Gastrocnemius medialis (tissue), 4 donors: ENCODE results near the gene ALDH1B1. TPM values are rescaled to one million over a fixed set of nuclear protein-coding genes. Genes with fewer than 3 reads are reported as not detected.

Experiments used
- ATAC-seq, 2 donors: fragments of 150-250 bp; one replicate each; pipeline ENCODE4 v1.9.1; 2016
- DNase-seq, 2 donors: peaks; one replicate each; pipeline ENCODE4 v3.0.0-alpha.2; 2019
- H3K27ac ChIP-seq, 4 donors: fragments of 200-600 bp; sonication (generic); 1 replicate in 1 of 4; 2 replicates in 3 of 4; pipeline ENCODE4 v1.5.1; 2016 to 2018; ENCODE audit warnings: mild to moderate bottlenecking in 2 of 4, moderate library complexity in 1 of 4
- H3K27me3 ChIP-seq, 3 donors: fragments of 200-600 bp; sonication (generic) in 2 of 3; 1 replicate in 1 of 3; 2 replicates in 2 of 3; pipeline versions ENCODE4 v1.5.1 to v1.6.0; 2016 to 2019; ENCODE audit warnings: mild to moderate bottlenecking in 1 of 3, moderate library complexity in 1 of 3
- H3K36me3 ChIP-seq, 2 donors: fragments of 200-600 bp; sonication (generic) in 1 of 2; one replicate each; pipeline ENCODE4 v1.5.1; 2017 to 2018
- H3K4me1 ChIP-seq, 2 donors: fragments of 200-600 bp; sonication (generic) in 1 of 2; one replicate each; pipeline ENCODE4 v1.5.1; 2016 to 2017; ENCODE audit warnings: mild to moderate bottlenecking in 2 of 2
- H3K4me3 ChIP-seq, 4 donors: fragments of 200-600 bp; sonication (generic) in 3 of 4; 1 replicate in 1 of 4; 2 replicates in 3 of 4; pipeline ENCODE4 v1.5.1; 2016 to 2019; ENCODE audit warnings: mild to moderate bottlenecking in 2 of 4
- H3K9me3 ChIP-seq, 3 donors: fragments of 200-600 bp; sonication (generic) in 2 of 3; 1 replicate in 1 of 3; 2 replicates in 2 of 3; pipeline ENCODE4 v1.5.1; 2016 to 2019
- POLR2A ChIP-seq, 2 donors: fragments of 450-650 bp; IDR thresholded peaks; one replicate each; pipeline ENCODE4 v1.6.1; 2017; ENCODE audit warnings: antibody characterized with exemption in 2 of 2, mild to moderate bottlenecking in 2 of 2, moderate library complexity in 2 of 2
- in situ Hi-C, 4 donors: fragments of 200-750 bp; cut with MboI; loops; one replicate each; pipeline versions ENCODE4 v1.15.0 to v1.8.0; 2017; ENCODE audit warnings: low sequenced_read_pairs in 4 of 4
- intact Hi-C: fragments of 100-400 bp; cut with DNase I; formaldehyde crosslinking; loops from one replicate; pipeline ENCODE4 v1.15.1; 2023; ENCODE audit warnings: low total_unique reads
- total RNA-seq, 4 donors: library from RNA; depleted of rRNA; stranded (reverse); fragments of >200 nt; gene quantifications; one replicate each; pipeline versions ENCODE4 v1.1.0 to v1.2.3, GENCODE V29; 2016
- TF ChIP-seq, protein P1 (sequence below), 5 experiments: fragments of 450-650 bp in 3 of 5; fragments of 200-600 bp in 2 of 5; sonication (generic) in 2 of 5; IDR thresholded peaks in 4 of 5; conservative IDR thresholded peaks in 1 of 5; 1 replicate in 4 of 5; 2 replicates in 1 of 5; pipeline ENCODE4 v1.5.1; 2016 to 2019; ENCODE audit warnings: antibody characterized with exemption in 5 of 5, mild to moderate bottlenecking in 3 of 5, moderate library complexity in 3 of 5

The ALDH1B1 gene
- total RNA-seq, 4 donors from 2014 or later, result 21.0 to 50.9 (median 36.0) TPM

DNA sequence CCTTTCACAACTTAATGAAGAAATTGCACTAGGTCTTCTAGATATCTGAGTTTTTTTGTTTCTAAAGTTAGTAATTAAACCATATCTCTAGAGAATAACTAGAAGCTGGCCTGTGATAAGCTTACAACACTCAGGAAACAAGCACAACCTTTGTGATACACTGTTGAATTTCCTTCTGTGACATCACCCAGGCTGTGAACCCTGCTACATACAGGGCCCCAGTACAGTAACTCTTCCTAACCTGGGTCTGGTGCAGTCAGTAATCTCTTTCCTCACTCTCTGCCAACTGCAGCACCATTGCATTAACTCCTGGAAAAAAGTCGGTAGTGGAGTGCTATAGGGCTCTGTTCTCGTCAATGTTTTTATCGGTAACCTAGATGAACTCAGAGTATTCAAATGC lies 42.4 kb downstream of the ALDH1B1 start:
- no peaks in the 10 kb centered on the region for H3K27me3 ChIP-seq
- H3K36me3 ChIP-seq, result no peaks in the 10 kb centered on the region
- TF ChIP-seq, protein P1, sequence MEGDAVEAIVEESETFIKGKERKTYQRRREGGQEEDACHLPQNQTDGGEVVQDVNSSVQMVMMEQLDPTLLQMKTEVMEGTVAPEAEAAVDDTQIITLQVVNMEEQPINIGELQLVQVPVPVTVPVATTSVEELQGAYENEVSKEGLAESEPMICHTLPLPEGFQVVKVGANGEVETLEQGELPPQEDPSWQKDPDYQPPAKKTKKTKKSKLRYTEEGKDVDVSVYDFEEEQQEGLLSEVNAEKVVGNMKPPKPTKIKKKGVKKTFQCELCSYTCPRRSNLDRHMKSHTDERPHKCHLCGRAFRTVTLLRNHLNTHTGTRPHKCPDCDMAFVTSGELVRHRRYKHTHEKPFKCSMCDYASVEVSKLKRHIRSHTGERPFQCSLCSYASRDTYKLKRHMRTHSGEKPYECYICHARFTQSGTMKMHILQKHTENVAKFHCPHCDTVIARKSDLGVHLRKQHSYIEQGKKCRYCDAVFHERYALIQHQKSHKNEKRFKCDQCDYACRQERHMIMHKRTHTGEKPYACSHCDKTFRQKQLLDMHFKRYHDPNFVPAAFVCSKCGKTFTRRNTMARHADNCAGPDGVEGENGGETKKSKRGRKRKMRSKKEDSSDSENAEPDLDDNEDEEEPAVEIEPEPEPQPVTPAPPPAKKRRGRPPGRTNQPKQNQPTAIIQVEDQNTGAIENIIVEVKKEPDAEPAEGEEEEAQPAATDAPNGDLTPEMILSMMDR (IDR thresholded peaks at IDR 0.05 in 4 of 5, conservative IDR thresholded peaks at IDR 0.05 in 1 of 5), result no peak
- no peak for TF ChIP-seq POLR2A (IDR thresholded peaks at IDR 0.05)
- no peak for DNase-seq
- in situ Hi-C loops, result no loop called here
- ATAC-seq, result no peak
- no peaks in the 10 kb centered on the region for H3K4me1 ChIP-seq
- no peaks in the 10 kb centered on the region for H3K9me3 ChIP-seq
- H3K27ac ChIP-seq, result no peak overlapping the region
- H3K4me3 ChIP-seq, result no peak overlapping the region
- intact Hi-C loops, result no loop called here

- no peak for ATAC-seq
Observed at GRCh38 chr9:38435521-38435920, 43.0 kb downstream of the ALDH1B1 start.

DNA sequence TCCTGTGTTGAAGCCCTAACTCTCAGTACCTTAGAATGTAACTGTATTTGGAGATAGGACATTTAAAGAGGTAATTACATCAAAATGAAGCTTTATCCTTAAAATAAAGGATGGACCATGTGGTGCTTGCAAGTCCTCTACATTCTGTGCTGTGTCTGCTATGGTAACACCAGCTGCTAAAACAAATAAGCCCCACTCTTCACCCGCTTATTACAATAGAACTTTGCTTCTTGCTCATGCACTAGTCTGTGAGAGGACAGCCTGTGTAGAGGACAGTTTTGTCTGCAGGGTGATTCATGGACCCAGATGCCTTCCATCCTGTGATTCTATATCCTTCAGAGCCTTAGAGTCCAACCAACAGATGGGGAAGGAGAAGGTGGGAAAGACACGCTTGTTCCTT lies 44.2 kb downstream of the ALDH1B1 start:
- no peaks in the 10 kb centered on the region for H3K4me1 ChIP-seq
- intact Hi-C loops, result no loop called here
- no peaks in the 10 kb centered on the region for H3K9me3 ChIP-seq
- H3K36me3 ChIP-seq, result no peaks in the 10 kb centered on the region
- TF ChIP-seq, protein P1 (IDR thresholded peaks at IDR 0.05 in 4 of 5, conservative IDR thresholded peaks at IDR 0.05 in 1 of 5), result no peak
- no peak for TF ChIP-seq POLR2A (IDR thresholded peaks at IDR 0.05)
- DNase-seq (no peak), ATAC-seq (no peak)
- no peak overlapping the region for H3K27ac ChIP-seq
- no peak overlapping the region for H3K4me3 ChIP-seq
- in situ Hi-C loops, result no loop called here
- H3K27me3 ChIP-seq, result no peaks in the 10 kb centered on the region

More at GRCh38 chr9:38435521-38435920, 43.0 kb downstream of the ALDH1B1 start:
- Histone ChIP-seq H3K27ac (no peak overlapping the region), H3K27me3 (no peaks in the 10 kb centered on the region), H3K36me3 (no peaks in the 10 kb centered on the region), H3K4me3 (no peak overlapping the region), H3K4me1 (no peaks in the 10 kb centered on the region), H3K9me3 (no peaks in the 10 kb centered on the region)
- TF ChIP-seq POLR2A (IDR thresholded peaks at IDR 0.05), result no peak
- TF ChIP-seq, protein P1 (IDR thresholded peaks at IDR 0.05 in 4 of 5, conservative IDR thresholded peaks at IDR 0.05 in 1 of 5), result no peak
- intact Hi-C loops (no loop called here), in situ Hi-C loops (no loop called here)
- DNase-seq, result no peak

- in situ Hi-C loops (no loop called here), intact Hi-C loops (no loop called here)
- no peak for ATAC-seq
- no peaks in the 10 kb centered on the region for H3K27me3 ChIP-seq
- no peaks in the 10 kb centered on the region for H3K9me3 ChIP-seq
- H3K36me3 ChIP-seq, result no peaks in the 10 kb centered on the region
- TF ChIP-seq, protein P1 (IDR thresholded peaks at IDR 0.05 in 4 of 5, conservative IDR thresholded peaks at IDR 0.05 in 1 of 5), result no peak
- TF ChIP-seq POLR2A (IDR thresholded peaks at IDR 0.05), result no peak
- no peak for DNase-seq
- no peak overlapping the region for H3K27ac ChIP-seq
- H3K4me3 ChIP-seq, result no peak overlapping the region
- H3K4me1 ChIP-seq, result no peaks in the 10 kb centered on the region
Observed at GRCh38 chr9:38437193-38437823, 44.8 kb downstream of the ALDH1B1 start.
